Motor neuron (in vitro differentiated cells): ENCODE data around the gene ADPRH. TPM values are rescaled to one million over a fixed set of nuclear protein-coding genes. Genes with fewer than 3 reads are reported as not detected.

Source experiments
- ATAC-seq, 8 experiments: fragments of 200-7000 bp; cut with Tn5 transposase; replicated peaks in 6 of 8; 2 replicates each; pipeline ENCODE4 v1.8.0; 2021; ENCODE audit warnings: mild to moderate bottlenecking in 8 of 8, moderate library complexity in 8 of 8
- H3K27ac ChIP-seq, 2 donors: fragments of 250-450 bp; sonication (Bioruptor Pico); 2 replicates each; pipeline ENCODE4 v1.9.0; 2021; ENCODE audit warnings: antibody characterized with exemption in 2 of 2, mild to moderate bottlenecking in 2 of 2, moderate library complexity in 1 of 2
- H3K4me1 ChIP-seq, 2 donors: fragments of 250-450 bp; sonication (Bioruptor Pico); replicated peaks in 1 of 2; 2 replicates each; pipeline ENCODE4 v1.6.1; 2021; ENCODE audit warnings: antibody characterized with exemption in 2 of 2, mild to moderate bottlenecking in 2 of 2, moderate library complexity in 1 of 2
- H3K4me3 ChIP-seq, 5 donors: fragments of 250-450 bp; sonication (Bioruptor Pico); 2 replicates each; pipeline ENCODE4 v1.9.0; 2021; ENCODE audit warnings: antibody characterized with exemption in 5 of 5, mild to moderate bottlenecking in 5 of 5, moderate library complexity in 4 of 5
- WGBS, 10 experiments: fragments of 450-650 bp; shearing (Covaris generic); methylation state at CpG; one replicate each; pipeline ENCODE4 v1.0.0; 2022; 5-methylcytosine and 5-hydroxymethylcytosine counted together
- in situ Hi-C, 9 experiments: fragments of 400-800 bp; cut with MboI; loops; one replicate each; pipeline ENCODE4 v1.15.0; 2021; ENCODE audit warnings: low sequenced_read_pairs in 9 of 9, low pct_unique_long_range_greater_than_20kb in 2 of 9; ENCODE audit not compliant: unreplicated experiment in 9 of 9
- total RNA-seq, 8 experiments: library from RNA; unstranded; fragments of 300-600 nt; gene quantifications; 2 replicates each; pipeline versions ENCODE4 v1.2.3 to v1.2.4, GENCODE V29; 2022

Gene ADPRH
- total RNA-seq, 8 experiments from 2014 or later: 0.27 to 1.8 (median 0.63) TPM

- no peak overlapping the region for H3K27ac ChIP-seq
- 0 to 100% methylated on average over 1 of the region's 1 CpG; no CpG with 5 or more reads in 8 of the 10 experiments for WGBS, 10 experiments
- H3K4me3 ChIP-seq: no peak overlapping the region
- in situ Hi-C loops: no loop called here
- peaks cover 5 to 6% of the 10 kb centered on the region in 2 donors for H3K4me1 ChIP-seq
- peak in 2 of 8 experiments; percentile 39 to 50 for ATAC-seq
Observed at GRCh38 chr3:119628816-119629445, 49.6 kb downstream of the ADPRH start.

- no peak overlapping the region for H3K4me3 ChIP-seq
- ATAC-seq: peak in 7 of 8 experiments; percentile 61 to 92 (median 83)
- in situ Hi-C loops: no loop called here
- 53 to 100% (median 87%) methylated on average over 1 to 8 of the region's 8 CpGs for WGBS, 10 experiments
- no peak overlapping the region for H3K27ac ChIP-seq
- H3K4me1 ChIP-seq: peaks cover 5 to 6% of the 10 kb centered on the region in 2 donors
Observed at GRCh38 chr3:119630128-119630879, 51.0 kb downstream of the ADPRH start.

GRCh38 chr3:119630880-119631329 is 51.6 kb downstream of the ADPRH start:
- WGBS, 10 experiments: 50 to 98% (median 90%) methylated on average over 1 to 7 of the region's 7 CpGs; no CpG with 5 or more reads in 1 of the 10 experiments
- in situ Hi-C loops: no loop called here
- peak in 6 of 8 experiments; percentile 26 to 70 (median 44) for ATAC-seq
- Histone ChIP-seq H3K4me3 (no peak overlapping the region), H3K27ac (no peak overlapping the region), H3K4me1 (peaks cover 5 to 6% of the 10 kb centered on the region in 2 donors)

GRCh38 chr3:119631516-119631915 is 52.2 kb downstream of the ADPRH start:
- WGBS, 10 experiments: 9 to 100% (median 88%) methylated on average over 1 to 3 of the region's 3 CpGs
- H3K4me1 ChIP-seq: peaks cover 5 to 6% of the 10 kb centered on the region in 2 donors
- ATAC-seq: no peak
- H3K4me3 ChIP-seq: no peak overlapping the region
- in situ Hi-C loops: no loop called here
- H3K27ac ChIP-seq: no peak overlapping the region

- Histone ChIP-seq H3K4me1 (peaks cover 5 to 6% of the 10 kb centered on the region in 2 donors), H3K4me3 (no peak overlapping the region), H3K27ac (no peak overlapping the region)
- 54 to 94% (median 89%) methylated on average over 2 to 4 of the region's 4 CpGs; no CpG with 5 or more reads in 3 of the 10 experiments for WGBS, 10 experiments
- peak in 2 of 8 experiments; percentile 29 to 48 for ATAC-seq
- in situ Hi-C loops: no loop called here
Observed at GRCh38 chr3:119632216-119632615, 52.9 kb downstream of the ADPRH start.

GRCh38 chr3:119632829-119633228 is 53.5 kb downstream of the ADPRH start:
- Histone ChIP-seq H3K4me1 (peaks cover 5 to 6% of the 10 kb centered on the region in 2 donors), H3K27ac (no peak overlapping the region), H3K4me3 (no peak overlapping the region)
- WGBS, 10 experiments: 60 to 100% (median 73%) methylated on average over 1 to 4 of the region's 4 CpGs; no CpG with 5 or more reads in 2 of the 10 experiments
- no peak for ATAC-seq
- in situ Hi-C loops: no loop called here

- in situ Hi-C loops: no loop called here
- peak in 1 of 8 experiments; percentile 36 for ATAC-seq
- Histone ChIP-seq H3K27ac (no peak overlapping the region), H3K4me1 (peaks cover 10 to 11% of the 10 kb centered on the region in 2 donors), H3K4me3 (no peak overlapping the region)
- WGBS, 10 experiments: 53 to 100% (median 90%) methylated on average over 2 to 6 of the region's 10 CpGs; no CpG with 5 or more reads in 3 of the 10 experiments
Observed at GRCh38 chr3:119635719-119636118, 56.4 kb downstream of the ADPRH start.

GRCh38 chr3:119636249-119636648 is 57.0 kb downstream of the ADPRH start:
- H3K27ac ChIP-seq: no peak overlapping the region
- WGBS, 10 experiments: 0 to 100% (median 44%) methylated on average over 1 of the region's 1 CpG; no CpG with 5 or more reads in 6 of the 10 experiments
- H3K4me1 ChIP-seq: peaks cover 10 to 11% of the 10 kb centered on the region in 2 donors
- in situ Hi-C loops: no loop called here
- ATAC-seq: no peak
- H3K4me3 ChIP-seq: no peak overlapping the region

GRCh38 chr3:119636891-119637611 is 57.8 kb downstream of the ADPRH start:
- Histone ChIP-seq H3K27ac (no peak overlapping the region), H3K4me1 (peaks cover 10 to 11% of the 10 kb centered on the region in 2 donors), H3K4me3 (no peak overlapping the region)
- in situ Hi-C loops: no loop called here
- WGBS, 10 experiments: 80 to 100% (median 98%) methylated on average over 1 to 4 of the region's 4 CpGs; no CpG with 5 or more reads in 2 of the 10 experiments
- ATAC-seq: no peak

- WGBS, 10 experiments: 0 to 100% (median 87%) methylated on average over 1 to 3 of the region's 3 CpGs; no CpG with 5 or more reads in 4 of the 10 experiments
- no peak overlapping the region for H3K4me3 ChIP-seq
- peaks cover 11 to 14% of the 10 kb centered on the region in 2 donors for H3K4me1 ChIP-seq
- peak in 7 of 8 experiments; percentile 6 to 89 (median 28) for ATAC-seq
- in situ Hi-C loops: no loop called here
- H3K27ac ChIP-seq: peak overlapping the region in 1 of 2 donors; percentile 80
Observed at GRCh38 chr3:119637679-119638477, 58.6 kb downstream of the ADPRH start.
